ENCODE data around the gene L2HGDH.
A peak's percentile ranks its signal among the peaks of the same experiment; 100 is the strongest.

The L2HGDH gene

GRCh38 chr14:50288146-50288545, 23.9 kb downstream of the L2HGDH start:
- DNase-seq (ENCODE audit: low read depth): no peak

GRCh38 chr14:50285861-50286260, 26.2 kb downstream of the L2HGDH start:
- DNase-seq (ENCODE audit: low read depth): no peak

GRCh38 chr14:50272498-50272897, 39.5 kb downstream of the L2HGDH start:
- no peak for DNase-seq (ENCODE audit: low read depth)

GRCh38 chr14:50270932-50271331, 41.1 kb downstream of the L2HGDH start:
- DNase-seq (ENCODE audit: low read depth): no peak

GRCh38 chr14:50265029-50265428, 47.0 kb downstream of the L2HGDH start:
- DNase-seq (ENCODE audit: low read depth): no peak

- DNase-seq (ENCODE audit: low read depth): no peak
These were observed 48.7 kb downstream of the L2HGDH start for GRCh38 chr14:50263321-50263720.

- DNase-seq (ENCODE audit: low read depth): no peak
These were observed 49.2 kb downstream of the L2HGDH start for GRCh38 chr14:50262865-50263264.

GRCh38 chr14:50260511-50260910, 51.5 kb downstream of the L2HGDH start:
- no peak for DNase-seq (ENCODE audit: low read depth)

GRCh38 chr14:50260072-50260471, 52.0 kb downstream of the L2HGDH start:
- no peak for DNase-seq (ENCODE audit: low read depth)

GRCh38 chr14:50257732-50258131, 54.3 kb downstream of the L2HGDH start:
- DNase-seq (ENCODE audit: low read depth): no peak

- DNase-seq (ENCODE audit: low read depth): no peak
These were observed 57.8 kb downstream of the L2HGDH start for GRCh38 chr14:50254248-50254647.

- DNase-seq (ENCODE audit: low read depth): no peak
These were observed 62.8 kb downstream of the L2HGDH start for GRCh38 chr14:50249136-50249775.

GRCh38 chr14:50247245-50247644, 64.8 kb downstream of the L2HGDH start:
- DNase-seq (ENCODE audit: low read depth): no peak

GRCh38 chr14:50242566-50243310, 69.3 kb downstream of the L2HGDH start:
- no peak for DNase-seq (ENCODE audit: low read depth)

- DNase-seq (ENCODE audit: low read depth): no peak
These were observed 69.9 kb downstream of the L2HGDH start for GRCh38 chr14:50242096-50242495.

- DNase-seq (ENCODE audit: low read depth): no peak
These were observed 74.6 kb downstream of the L2HGDH start for GRCh38 chr14:50237427-50237826.

GRCh38 chr14:50233951-50234250, 78.1 kb downstream of the L2HGDH start:
- no peak for DNase-seq (ENCODE audit: low read depth)

- no peak for DNase-seq (ENCODE audit: low read depth)
These were observed 78.7 kb downstream of the L2HGDH start for GRCh38 chr14:50233166-50233950.

- no peak for DNase-seq (ENCODE audit: low read depth)
These were observed 79.8 kb downstream of the L2HGDH start for GRCh38 chr14:50232276-50232642.

GRCh38 chr14:50231475-50232275, 80.4 kb downstream of the L2HGDH start, which contains the start of gene SOS2:
Gene SOS2 (minus strand): TSS chr14:50231578. CDS start chr14:50231283, 295 bp downstream.
- peak; percentile 49 for DNase-seq (ENCODE audit: low read depth)

- DNase-seq (ENCODE audit: low read depth): no peak
These were observed 81.1 kb downstream of the L2HGDH start for GRCh38 chr14:50230701-50231474.

- no peak for DNase-seq (ENCODE audit: low read depth)
These were observed 81.7 kb downstream of the L2HGDH start for GRCh38 chr14:50230401-50230700.

All from stimulated activated CD8-positive, alpha-beta memory T cell treated with anti-CD3 and anti-CD28 coated beads, Interleukin-15, amount 100 ng/mL, for 1 hour (primary cell).